ENCODE data around the gene TBKBP1. TPM values are rescaled to one million over a fixed set of nuclear protein-coding genes. Genes with fewer than 3 reads are reported as not detected.

The TBKBP1 gene
- total RNA-seq, 2 donors from 2014 or later: 14.5 to 22.9 TPM

DNA sequence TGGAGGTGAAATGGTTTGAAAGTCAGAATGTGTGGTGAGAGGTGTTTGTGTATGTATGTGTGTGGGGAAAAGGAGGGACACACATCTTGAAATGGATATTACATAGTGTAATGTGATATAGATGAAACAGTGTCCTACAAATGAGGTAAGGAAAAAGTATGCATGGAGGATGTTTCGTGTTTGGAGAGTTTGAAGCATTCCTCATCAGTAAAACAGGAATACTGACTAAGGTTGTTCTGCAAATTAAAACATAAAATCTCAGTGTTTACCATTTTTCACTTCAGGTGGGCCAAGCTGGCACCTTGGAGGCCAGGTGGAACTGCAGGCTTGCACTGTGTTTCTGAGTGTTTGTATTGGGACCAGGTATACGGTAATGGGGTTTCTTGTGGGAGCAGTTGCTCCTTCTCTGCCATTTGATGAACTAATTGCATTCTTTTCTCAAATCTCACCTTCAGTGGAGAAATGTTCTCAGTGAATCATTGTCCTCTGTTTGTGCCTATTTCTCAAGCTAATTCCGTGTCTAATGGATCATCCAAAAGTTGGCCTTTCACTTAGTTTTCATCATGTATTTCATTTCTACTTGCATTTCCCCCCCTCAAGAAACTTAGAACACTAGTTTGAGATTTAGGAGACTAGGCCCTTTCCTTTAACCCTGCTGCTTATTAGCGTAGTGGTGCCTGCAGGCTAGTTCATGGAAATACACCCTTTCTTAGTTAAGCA is 8.2 kb upstream of the TBKBP1 start:
- Mint-ChIP-seq H3K4me1 (peaks cover 14% of the 10 kb centered on the region), H3K27me3 (ENCODE audit: insufficient read depth) (no peaks in the 10 kb centered on the region), H3K4me3 (no peak overlapping the region), H3K36me3 (ENCODE audit: low read depth) (peaks cover 38% of the 10 kb centered on the region), H3K9me3 (no peaks in the 10 kb centered on the region), H3K27ac (peak overlapping the region; percentile 66)
- H3K27ac ChIP-seq (ENCODE audit: low read depth, low read length): no peak overlapping the region
- no peak for DNase-seq
- H3K4me3 ChIP-seq (ENCODE audit: low read length): no peak overlapping the region
- H3K27me3 ChIP-seq (ENCODE audit: control insufficient read depth, insufficient read depth, low read length, poor library complexity, severe bottlenecking): no peaks in the 10 kb centered on the region
- H3K36me3 ChIP-seq (ENCODE audit: control insufficient read depth, insufficient read depth, low read length): peaks cover 55% of the 10 kb centered on the region
- H3K4me1 ChIP-seq (ENCODE audit: control insufficient read depth, insufficient read depth, low read length): no peaks in the 10 kb centered on the region
- no peak for TF ChIP-seq CTCF (conservative IDR thresholded peaks at IDR 0.05)
- WGBS, 2 experiments (ENCODE audit: insufficient coverage in 1 of 2, insufficient read length in 1 of 2): 100% methylated on average over 4 of the region's 4 CpGs
- H3K9me3 ChIP-seq (ENCODE audit: control insufficient read depth, low read length): no peaks in the 10 kb centered on the region
- no peak overlapping the region for H3K9ac ChIP-seq (ENCODE audit: extremely low read depth, low read length, poor library complexity, severe bottlenecking)

DNA sequence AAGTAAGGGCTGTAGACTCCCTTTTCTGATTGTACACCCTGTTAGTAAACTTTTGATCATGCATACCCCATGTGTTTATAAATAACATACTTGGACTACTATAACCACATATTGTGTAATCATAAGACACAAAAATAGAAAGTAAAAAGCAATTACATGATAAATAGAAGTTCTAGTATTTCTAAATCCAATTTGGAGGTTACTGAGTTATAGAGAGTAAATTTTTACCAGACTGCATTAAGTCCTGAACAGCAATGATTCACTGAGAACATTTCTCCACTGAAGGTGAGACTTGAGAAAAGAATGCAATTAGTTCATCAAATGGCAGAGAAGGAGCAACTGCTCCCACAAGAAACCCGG is 7.7 kb upstream of the TBKBP1 start:
- 100% methylated on average over 1 of the region's 1 CpG; no CpG with 5 or more reads in 1 of the 2 experiments for WGBS, 2 experiments (ENCODE audit: insufficient coverage in 1 of 2, insufficient read length in 1 of 2)
- Mint-ChIP-seq H3K27ac (no peak overlapping the region), H3K4me1 (peaks cover 14% of the 10 kb centered on the region), H3K4me3 (no peak overlapping the region), H3K36me3 (ENCODE audit: low read depth) (peaks cover 33% of the 10 kb centered on the region), H3K9me3 (no peaks in the 10 kb centered on the region), H3K27me3 (ENCODE audit: insufficient read depth) (no peaks in the 10 kb centered on the region)
- H3K9ac ChIP-seq (ENCODE audit: extremely low read depth, low read length, poor library complexity, severe bottlenecking): no peak overlapping the region
- no peaks in the 10 kb centered on the region for H3K4me1 ChIP-seq (ENCODE audit: control insufficient read depth, insufficient read depth, low read length)
- H3K36me3 ChIP-seq (ENCODE audit: control insufficient read depth, insufficient read depth, low read length): peaks cover 50% of the 10 kb centered on the region
- DNase-seq: no peak
- H3K4me3 ChIP-seq (ENCODE audit: low read length): no peak overlapping the region
- no peak overlapping the region for H3K27ac ChIP-seq (ENCODE audit: low read depth, low read length)
- no peak for TF ChIP-seq CTCF (conservative IDR thresholded peaks at IDR 0.05)
- no peaks in the 10 kb centered on the region for H3K27me3 ChIP-seq (ENCODE audit: control insufficient read depth, insufficient read depth, low read length, poor library complexity, severe bottlenecking)
- H3K9me3 ChIP-seq (ENCODE audit: control insufficient read depth, low read length): no peaks in the 10 kb centered on the region

DNA sequence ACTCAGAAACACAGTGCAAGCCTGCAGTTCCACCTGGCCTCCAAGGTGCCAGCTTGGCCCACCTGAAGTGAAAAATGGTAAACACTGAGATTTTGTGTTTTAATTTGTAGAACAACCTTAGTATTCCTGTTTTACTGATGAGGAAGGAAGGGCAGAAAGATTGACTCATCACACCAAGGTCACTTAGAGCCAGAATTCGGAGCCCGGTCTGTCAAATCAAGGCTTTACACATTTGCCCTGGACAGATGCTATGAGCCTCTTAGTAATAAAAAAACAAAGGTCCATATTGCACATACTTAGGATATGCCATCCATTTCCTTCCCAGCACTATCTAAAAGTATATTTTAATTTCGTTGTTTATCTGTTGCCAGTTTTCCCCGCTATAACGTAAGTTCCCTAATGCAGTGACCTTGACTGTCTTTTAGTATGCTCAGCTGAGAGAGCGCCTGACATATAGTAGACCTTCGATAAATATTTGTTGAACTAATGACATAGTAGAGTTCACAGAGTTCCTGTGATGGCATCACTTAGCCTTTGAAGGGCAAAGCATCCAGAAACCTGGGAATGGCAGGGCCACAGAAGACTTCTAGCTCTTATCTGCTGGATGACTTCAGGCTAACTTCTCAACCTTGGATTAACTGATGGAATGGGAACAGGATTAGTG is 7.2 kb upstream of the TBKBP1 start:
- peaks cover 14% of the 10 kb centered on the region for H3K4me1 Mint-ChIP-seq
- no peaks in the 10 kb centered on the region for H3K9me3 Mint-ChIP-seq
- Histone ChIP-seq H3K9ac (ENCODE audit: extremely low read depth, low read length, poor library complexity, severe bottlenecking) (no peak overlapping the region), H3K27me3 (ENCODE audit: control insufficient read depth, insufficient read depth, low read length, poor library complexity, severe bottlenecking) (no peaks in the 10 kb centered on the region), H3K4me3 (ENCODE audit: low read length) (no peak overlapping the region), H3K9me3 (ENCODE audit: control insufficient read depth, low read length) (no peaks in the 10 kb centered on the region), H3K36me3 (ENCODE audit: control insufficient read depth, insufficient read depth, low read length) (peaks cover 45% of the 10 kb centered on the region), H3K4me1 (ENCODE audit: control insufficient read depth, insufficient read depth, low read length) (no peaks in the 10 kb centered on the region), H3K27ac (ENCODE audit: low read depth, low read length) (no peak overlapping the region)
- no peak overlapping the region for H3K4me3 Mint-ChIP-seq
- TF ChIP-seq CTCF (conservative IDR thresholded peaks at IDR 0.05): no peak
- peak overlapping the region; percentile 42 for H3K27ac Mint-ChIP-seq
- no peak for DNase-seq
- 94 to 96% methylated on average over 7 of the region's 7 CpGs for WGBS, 2 experiments (ENCODE audit: insufficient coverage in 1 of 2, insufficient read length in 1 of 2)
- H3K36me3 Mint-ChIP-seq (ENCODE audit: low read depth): peaks cover 32% of the 10 kb centered on the region
- no peaks in the 10 kb centered on the region for H3K27me3 Mint-ChIP-seq (ENCODE audit: insufficient read depth)

Data from endodermal cell (in vitro differentiated cells).